ENCODE measurements around the gene KCNC4.

DNA sequence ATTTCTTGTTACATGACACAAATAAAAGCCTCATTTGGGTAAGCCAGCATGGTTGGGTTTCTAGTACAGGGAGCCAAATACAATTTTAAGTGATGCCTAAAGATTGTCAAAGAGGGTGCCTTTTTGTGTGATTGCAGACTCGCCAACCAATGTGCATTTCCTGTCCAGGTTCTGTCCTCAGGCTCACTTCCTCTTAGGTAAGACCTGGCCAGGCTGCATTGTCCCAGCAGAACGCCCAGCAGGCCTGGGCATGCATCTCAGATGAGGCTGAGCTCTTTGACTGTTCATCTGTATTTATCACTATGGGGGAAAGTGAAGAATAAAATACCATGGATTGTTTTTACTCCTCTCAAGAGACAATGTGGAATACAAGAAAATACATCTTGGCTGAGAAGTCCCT lies 49.7 kb downstream of the KCNC4 start:
- TF ChIP-seq, protein P1, sequence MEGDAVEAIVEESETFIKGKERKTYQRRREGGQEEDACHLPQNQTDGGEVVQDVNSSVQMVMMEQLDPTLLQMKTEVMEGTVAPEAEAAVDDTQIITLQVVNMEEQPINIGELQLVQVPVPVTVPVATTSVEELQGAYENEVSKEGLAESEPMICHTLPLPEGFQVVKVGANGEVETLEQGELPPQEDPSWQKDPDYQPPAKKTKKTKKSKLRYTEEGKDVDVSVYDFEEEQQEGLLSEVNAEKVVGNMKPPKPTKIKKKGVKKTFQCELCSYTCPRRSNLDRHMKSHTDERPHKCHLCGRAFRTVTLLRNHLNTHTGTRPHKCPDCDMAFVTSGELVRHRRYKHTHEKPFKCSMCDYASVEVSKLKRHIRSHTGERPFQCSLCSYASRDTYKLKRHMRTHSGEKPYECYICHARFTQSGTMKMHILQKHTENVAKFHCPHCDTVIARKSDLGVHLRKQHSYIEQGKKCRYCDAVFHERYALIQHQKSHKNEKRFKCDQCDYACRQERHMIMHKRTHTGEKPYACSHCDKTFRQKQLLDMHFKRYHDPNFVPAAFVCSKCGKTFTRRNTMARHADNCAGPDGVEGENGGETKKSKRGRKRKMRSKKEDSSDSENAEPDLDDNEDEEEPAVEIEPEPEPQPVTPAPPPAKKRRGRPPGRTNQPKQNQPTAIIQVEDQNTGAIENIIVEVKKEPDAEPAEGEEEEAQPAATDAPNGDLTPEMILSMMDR (conservative IDR thresholded peaks at IDR 0.05 in 1 of 2, IDR thresholded peaks at IDR 0.05 in 1 of 2; ENCODE audit: extremely low read depth in 1 of 2, insufficient read depth in 1 of 2, low read depth in 1 of 2, low read length in 2 of 2): no peak
- no peak for TF ChIP-seq EZH2 (IDR thresholded peaks at IDR 0.05; ENCODE audit: borderline replicate concordance, low read length)

All from mammary epithelial cell (primary cell).